ENCODE data around the gene BCAR1. TPM values are rescaled to one million over a fixed set of nuclear protein-coding genes. Genes with fewer than 3 reads are reported as not detected.

The BCAR1 gene
- total RNA-seq, 8 experiments from 2014 or later: 14.5 to 38.4 (median 22.2) TPM

Other genes starting within 250 kb of the BCAR1 start
- 1 to 10 TPM in 4 of 8 experiments, under 1 TPM in 4; 0.33 to 2.8 (median 1.0) TPM for gene LDHD, start 134.8 kb downstream of the BCAR1 start, total RNA-seq
- gene ZFP1, start 103.1 kb downstream of the BCAR1 start, total RNA-seq: 10 to 100 TPM in 6 of 8 experiments, 1 to 10 TPM in 2; 3.4 to 33.6 (median 22.6) TPM
- under 1 TPM in 7 of 8 experiments, not detected in 1; 0.07 to 0.87 (median 0.29) TPM for gene CTRB2, start 44.5 kb downstream of the BCAR1 start, total RNA-seq
- gene CTRB1, start 32.6 kb downstream of the BCAR1 start, total RNA-seq: 1 to 10 TPM in 2 of 8 experiments, under 1 TPM in 6; 0.11 to 1.5 (median 0.41) TPM
- gene CFDP1, start 181.9 kb upstream of the BCAR1 start, total RNA-seq: 100 to 1,000 TPM in 5 of 8 experiments, 10 to 100 TPM in 3; 43.5 to 130 (median 107) TPM
- gene TMEM170A, start 213.1 kb upstream of the BCAR1 start, total RNA-seq: 10 to 100 TPM in 7 of 8 experiments, 1 to 10 TPM in 1; 7.9 to 24.2 (median 17.1) TPM
- 1 to 10 TPM in 2 of 8 experiments, under 1 TPM in 6; 0.10 to 9.6 (median 0.49) TPM for gene CHST6, start 243.8 kb upstream of the BCAR1 start, total RNA-seq

All from motor neuron (in vitro differentiated cells).